NCI-H2171 (cell line): Measurements from ENCODE around the gene RNF212.

ENCODE experiments used
- DNase-seq: peaks from one replicate; lab custom pipeline; 2025; lab: John Stamatoyannopoulos, UW

RNF212 gene

DNA sequence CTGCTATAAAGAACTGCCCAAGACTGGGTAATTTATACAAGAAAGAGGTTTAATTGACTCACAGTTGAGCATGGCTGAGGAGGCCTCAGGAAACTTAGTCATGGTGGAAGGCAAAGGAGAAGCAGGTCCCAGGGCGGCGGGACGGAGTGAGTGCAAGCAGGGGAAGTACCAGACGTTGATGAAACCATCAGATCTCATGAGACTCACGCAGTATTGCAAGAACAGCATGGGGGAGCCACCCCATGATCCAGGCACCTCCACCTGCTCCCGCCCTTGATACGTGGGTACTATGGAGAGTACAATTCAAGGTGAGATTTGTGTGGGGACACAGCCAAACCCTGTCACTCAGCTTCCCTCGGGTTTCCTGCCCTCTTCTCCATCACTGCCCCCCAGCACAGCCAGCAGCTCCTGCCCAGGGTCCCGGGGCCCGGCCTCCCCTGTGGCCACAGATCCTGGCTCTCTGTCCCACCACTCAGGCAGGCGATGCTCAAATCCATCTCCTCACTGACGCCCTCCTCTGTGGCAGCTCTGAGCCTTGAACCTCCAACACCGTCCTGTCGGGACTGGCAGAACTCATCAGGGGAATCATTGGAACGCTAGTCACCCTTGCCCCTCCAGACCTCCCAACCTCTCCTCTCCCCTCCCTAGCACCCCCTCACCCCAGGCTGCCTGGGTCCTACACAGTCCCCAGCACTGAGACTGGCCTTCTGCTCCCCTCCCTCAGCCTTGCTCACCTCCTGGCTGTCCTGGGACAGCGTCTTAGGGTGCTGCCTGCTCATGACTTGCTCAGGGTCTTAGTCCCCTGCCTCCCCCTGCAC is 64.4 kb downstream of the RNF212 start:
- no peak for DNase-seq

DNA sequence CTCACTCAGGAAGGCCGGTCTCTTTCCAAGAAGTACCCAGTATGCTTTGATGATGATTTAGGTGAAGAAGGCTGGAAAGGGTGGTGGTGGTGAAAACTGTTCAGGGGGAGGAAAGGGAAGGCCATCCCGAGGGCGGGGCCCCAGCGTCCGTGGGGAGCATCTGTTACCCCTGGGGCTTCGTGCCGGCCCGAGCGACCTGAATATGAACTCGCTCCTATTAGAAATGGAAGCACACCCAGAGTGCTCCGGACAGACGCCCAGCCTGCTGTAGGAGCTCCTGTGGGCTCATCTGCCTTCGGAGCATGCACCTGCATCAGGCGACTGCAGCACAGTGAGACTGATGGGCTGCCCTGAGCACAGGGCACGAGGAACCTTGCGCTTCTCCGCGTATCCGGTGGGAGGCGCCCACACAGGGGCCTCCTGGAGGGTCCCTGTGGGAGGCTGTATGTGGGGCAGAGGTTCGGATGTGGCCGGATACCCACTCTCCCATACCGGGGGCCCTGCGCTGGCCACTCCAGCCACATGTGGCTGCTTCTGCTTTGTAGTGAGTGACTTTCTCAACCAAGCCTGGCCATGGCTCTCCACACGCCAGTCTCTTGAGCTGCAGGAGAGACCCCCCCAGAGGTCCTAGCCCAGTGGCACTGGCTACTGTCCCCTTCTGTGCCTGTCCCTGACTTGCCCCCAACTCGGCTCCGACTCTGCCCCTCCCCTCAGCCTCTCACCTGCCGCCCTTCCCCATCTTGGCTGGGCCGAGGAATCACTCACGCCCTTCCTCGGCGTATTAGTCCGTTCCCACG is 65.2 kb downstream of the RNF212 start:
- DNase-seq, result no peak

DNA sequence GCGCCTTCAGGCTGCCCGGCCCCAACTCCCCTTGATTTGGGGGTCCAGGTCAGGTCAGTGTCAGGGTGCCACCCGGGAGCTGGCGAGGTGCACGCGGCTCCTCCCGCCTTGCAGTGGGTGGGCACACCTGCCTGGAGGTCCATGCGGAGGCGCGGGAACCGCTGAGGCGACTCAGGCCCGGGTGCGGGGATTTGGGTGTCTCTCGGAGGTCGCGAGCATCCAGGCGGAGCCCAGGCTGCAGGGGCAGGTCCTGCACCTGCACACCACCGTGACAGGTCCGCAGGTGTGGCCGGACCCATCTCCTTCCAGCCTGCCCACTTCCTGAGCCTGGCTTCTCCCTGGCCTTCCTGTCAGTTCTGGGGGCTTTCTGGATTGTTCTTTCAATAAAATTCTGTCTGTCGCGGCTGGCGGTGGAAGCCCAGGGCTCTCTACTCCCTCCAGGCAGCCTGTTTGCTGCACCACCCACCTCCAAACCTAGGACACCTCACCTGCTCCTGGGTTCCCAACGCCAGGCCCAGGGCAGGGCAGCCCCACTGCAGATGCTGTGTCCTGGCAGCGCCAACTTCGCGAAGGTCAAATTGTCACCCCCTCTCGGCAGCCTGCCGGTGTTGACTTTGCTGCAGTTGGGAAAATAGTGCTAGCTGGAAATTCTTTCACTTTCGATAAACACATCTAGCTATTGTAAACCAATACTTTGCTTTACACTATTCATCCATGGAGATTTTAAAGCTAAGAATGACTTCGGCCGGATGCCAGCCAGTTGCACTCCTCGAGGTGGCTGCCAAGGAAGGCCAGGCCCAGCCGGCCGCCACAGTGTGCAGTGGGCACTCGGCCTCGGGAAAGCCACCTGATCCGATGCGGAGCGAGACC is 66.0 kb downstream of the RNF212 start:
- no peak for DNase-seq

DNA sequence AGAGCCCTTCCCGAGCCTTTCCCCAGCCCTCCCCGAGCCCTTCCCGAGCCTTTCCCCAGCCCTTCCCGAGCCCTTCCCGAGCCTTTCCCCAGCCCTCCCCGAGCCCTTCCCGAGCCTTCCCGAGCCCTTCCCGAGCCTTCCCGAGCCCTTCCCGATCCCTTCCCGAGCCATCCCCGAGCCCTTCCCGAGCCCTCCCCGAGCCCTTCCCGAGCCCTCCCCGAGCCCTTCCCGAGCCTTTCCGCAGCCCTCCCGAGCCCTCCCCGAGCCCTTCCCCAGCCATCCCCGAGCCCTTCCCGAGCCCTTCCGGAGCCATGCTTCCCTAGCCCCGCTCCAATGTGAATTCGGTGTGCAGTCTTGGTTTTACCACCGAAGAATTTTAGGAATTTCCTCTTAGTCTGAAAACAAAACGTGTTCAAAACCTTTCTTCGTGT is 66.8 kb downstream of the RNF212 start:
- DNase-seq, result peak; percentile 21

DNA sequence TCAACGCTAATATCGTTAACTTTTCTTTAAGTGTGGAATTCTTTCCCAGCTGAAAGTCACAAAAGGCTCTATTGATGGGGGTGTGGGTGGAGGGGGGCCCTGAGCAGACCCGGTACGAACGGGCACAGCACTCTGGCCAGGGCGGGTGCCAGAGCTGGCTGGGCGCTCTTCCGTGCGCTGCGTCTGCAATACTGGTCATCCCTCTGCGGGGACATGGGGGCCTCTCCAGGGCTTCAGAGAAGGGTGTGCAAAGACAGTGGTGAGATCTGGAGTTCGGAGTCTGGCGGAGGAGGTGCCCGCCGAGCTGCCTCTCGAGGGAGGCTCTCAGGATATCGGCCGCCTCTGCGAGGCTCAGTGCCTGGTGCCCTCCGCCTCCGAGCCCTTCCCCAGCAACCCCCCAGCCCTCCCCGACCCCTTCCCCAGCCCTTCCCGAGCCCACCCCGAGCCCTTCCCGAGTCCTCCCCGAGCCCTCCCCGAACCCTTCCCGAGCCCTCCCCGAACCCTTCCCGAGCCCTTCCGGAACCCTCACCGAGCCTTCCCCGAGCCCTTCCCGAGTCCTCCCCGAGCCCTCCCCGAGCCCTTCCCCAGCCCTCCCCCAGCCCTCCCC is 67.7 kb downstream of the RNF212 start:
- DNase-seq, result no peak

DNA sequence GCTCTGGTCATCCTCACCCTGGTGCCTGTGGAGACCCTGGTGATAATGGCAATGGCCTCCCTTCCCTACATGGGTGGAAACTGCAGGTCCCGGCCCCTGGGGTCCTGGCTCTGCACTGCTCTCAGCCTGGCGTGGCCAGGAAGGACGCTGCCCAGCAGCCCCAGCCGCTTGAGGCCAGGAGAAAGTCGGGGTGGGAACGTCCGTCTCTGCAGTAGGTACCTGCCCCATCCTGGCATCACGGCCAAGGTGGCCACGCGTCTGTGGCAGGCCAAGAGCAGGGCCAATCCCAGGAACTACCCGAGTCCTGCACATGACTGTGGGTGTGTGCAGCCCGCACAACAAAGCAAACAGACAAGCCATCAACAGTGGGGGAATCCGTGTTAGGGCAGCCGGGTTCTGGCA is 68.2 kb downstream of the RNF212 start:
- DNase-seq, result no peak

DNA sequence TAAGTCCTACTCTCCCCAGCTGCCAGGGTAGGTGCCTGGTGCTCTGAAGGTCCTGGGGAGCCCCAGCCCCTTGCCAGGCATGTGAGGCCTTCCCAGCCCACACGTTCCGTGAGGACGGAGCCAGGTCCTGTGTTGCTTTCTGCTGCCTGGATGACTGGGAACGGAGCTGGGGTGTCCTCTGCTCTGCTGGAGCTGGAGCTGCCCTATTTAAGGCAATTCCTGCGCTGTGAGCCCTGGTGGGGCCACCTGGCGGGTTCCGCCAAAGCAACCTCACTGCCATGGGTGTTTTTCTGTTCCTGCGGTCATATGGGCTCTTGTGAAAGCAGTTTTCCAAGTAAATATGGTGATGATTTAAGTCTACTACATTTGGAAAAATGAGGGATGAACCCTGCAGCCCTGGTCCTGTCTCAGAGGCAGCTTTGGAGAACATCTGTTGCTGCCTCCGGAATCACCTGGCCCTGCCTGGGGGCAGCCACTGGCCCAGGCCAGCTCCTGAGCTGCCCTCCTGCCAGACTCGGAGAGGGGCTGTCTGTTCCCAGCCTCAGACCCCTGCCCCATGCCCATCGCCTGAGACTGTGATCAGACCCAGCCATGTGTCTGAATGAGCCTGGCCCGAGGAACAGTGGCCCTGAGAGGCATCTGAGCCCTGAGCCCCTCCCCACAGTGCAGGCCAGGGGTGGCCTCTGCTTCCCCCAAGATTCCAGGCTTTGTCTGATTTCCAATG is 68.7 kb downstream of the RNF212 start:
- DNase-seq, result no peak

DNA sequence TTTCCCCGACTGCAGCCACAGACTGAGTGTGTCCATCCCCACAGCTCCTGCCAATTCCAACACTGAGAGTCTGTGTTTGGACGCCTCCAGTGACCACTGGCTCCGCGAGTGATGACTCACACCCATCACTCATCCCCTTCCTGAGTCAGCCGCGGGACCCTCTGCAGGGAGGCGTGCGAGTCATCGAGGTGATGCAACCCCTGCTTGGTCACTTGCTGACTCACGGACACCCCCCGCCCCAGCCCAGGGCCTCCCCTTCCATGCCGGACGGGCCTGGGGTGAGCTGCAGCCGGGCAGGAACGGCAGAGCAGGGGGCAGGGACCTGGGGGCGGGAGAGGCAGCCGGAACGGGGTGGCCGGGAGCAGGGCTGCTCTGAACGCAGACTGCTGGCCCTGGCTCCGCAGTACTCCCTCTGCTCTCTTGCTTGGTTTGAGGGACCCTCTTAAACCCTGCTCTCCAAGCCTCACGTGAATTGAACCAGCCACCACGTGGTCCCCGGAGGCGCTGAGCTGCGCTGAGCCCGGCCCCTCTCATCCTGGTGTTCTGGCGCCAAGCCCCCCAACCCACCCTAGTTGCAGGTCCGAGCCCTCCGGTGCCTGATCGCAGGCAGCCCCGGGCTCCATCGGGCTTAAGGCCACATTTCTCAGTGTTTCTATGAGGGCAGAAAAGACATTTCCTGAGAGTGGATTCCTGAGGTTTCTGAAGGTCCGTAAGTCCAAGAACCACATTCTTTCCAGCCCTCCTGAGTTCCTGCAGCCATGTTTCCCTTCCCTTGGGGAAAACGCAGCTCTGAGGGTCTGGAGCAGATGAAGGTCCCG is 69.5 kb downstream of the RNF212 start:
- DNase-seq, result no peak

DNA sequence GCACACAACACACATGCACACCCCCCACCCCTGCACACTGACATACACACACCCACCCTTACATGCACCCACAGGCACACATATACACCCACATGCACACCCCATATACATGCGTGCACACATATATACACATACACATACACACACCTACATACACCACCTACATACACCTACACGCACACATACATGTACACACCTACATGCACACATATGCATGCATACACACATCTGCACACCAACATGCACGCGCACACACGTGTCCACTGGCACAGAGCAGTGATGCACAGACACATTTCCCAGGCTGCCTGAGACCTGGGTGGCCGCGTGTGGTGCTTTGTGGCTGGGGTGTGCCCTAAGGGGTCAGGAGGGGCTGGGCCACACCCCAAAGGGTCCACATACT is 70.2 kb downstream of the RNF212 start:
- no peak for DNase-seq

DNA sequence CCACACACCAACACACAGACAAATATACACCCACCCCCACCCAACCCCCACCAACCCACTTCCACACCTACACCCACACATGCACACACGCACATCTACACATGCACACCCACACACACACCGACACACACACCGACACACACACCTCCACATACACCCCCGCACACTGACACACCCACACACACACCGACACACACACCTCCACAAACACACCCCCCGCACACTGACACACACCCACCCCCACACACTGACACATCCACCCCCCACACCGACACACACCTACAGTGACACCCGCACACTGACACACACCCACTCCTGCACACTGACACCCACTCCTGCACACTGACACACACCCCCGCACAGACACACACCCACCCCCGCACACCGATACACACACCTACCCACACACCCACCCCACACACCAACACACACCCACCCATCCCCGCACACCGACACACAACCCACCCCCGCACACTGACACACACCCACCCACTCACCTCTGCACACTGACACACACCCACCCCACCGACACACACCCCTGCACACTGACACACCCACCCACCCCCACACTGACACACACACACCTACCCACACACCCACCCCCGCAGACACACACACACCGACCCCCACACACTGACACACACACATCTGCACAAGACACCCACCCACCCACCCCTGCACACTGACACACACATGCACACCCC is 70.9 kb downstream of the RNF212 start:
- DNase-seq, result no peak

DNA sequence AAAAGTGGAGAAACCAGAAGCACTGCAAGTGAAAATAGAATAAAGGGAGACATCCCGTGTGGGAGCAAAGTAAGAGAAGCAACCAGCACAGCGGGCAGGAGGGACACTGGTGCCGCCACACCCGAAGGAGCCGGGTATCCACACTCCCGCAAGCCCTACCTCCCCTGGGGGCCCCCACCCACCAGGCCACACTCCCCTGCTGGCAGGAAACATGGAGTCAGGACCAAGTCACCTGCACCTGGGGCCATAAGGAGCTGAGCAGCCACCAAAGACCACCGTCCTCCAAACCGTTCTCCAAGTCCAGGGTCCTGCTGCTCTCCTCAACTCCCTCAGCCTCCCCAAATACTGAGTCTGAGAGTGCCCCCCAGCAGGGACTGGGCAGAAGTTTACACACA is 71.4 kb downstream of the RNF212 start:
- no peak for DNase-seq

DNA sequence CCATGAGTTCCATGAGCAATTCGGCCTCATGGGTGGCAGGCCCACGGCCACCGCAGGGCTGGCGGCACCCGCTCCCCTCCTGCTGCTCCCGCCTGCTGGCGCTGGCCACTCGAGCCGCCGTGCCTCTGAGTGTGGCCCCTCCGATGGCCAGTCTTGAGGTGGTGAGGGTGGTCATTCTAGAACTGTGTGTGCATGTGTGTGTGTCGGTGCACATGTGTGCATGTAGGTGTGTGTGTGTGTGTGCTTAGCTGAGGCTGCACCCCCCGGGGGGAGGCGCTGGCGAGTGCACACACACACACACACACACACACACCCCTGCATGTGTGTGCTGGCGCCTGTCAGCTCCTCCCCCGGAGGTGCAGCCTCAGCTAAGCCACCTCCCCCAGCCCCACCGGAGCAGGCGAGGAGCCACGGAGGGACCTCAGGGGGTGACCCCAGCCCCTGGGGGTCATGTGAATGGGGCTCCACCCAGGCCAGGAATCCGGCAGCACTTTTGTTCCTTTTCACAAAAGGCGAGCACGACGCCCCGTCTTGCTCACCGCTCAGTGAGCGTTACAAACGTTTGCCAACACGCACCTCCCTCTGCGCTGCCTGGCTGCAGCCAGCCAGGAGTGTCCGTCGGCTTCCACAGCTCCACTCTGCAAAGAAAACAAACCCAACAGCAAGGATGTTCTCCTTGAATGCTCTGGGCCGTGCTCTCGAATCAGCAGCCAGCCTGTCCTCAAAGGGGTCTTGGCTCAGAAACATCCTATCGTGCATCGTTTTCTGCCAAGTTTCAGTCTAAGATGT is 72.0 kb downstream of the RNF212 start:
- DNase-seq, result no peak

DNA sequence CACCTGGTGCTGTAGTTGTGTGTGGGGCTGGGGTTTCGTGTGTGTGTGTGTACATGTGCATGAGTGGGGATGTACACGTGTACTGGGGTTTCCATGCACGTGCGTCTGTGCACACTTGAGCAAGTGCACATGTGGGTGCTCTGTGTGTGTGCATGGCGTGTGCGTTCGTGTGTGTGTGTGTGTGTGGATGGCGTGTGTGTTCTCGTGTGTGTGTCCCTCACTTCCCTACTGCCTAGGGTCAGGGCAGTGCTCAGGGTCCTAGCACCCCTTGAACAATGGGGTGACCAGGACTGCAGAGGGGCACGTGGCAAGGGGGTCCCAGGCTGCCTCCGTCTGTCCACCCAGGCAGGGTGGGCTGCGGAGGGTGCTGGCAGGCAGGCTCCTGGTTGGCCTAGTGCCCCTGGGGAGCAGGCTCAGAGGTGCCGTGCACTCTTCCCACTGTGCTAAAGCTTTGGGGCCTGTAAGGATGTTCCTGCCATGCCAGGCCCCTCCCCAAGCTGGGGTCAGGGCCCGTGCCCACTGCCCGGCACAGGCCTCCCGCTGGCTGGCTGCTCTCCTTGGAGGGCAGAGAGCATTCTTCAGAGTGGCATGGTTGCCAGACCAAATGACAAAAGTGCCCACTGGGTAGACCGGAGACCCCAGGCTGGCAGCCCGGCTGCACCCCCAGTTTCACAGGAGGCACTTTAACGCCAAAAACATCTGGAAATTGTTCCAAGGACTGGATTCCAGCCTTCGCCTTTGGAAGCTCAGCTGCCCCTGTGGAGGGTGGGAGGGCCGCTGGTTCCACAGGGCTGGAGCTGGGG is 72.8 kb downstream of the RNF212 start:
- no peak for DNase-seq

DNA sequence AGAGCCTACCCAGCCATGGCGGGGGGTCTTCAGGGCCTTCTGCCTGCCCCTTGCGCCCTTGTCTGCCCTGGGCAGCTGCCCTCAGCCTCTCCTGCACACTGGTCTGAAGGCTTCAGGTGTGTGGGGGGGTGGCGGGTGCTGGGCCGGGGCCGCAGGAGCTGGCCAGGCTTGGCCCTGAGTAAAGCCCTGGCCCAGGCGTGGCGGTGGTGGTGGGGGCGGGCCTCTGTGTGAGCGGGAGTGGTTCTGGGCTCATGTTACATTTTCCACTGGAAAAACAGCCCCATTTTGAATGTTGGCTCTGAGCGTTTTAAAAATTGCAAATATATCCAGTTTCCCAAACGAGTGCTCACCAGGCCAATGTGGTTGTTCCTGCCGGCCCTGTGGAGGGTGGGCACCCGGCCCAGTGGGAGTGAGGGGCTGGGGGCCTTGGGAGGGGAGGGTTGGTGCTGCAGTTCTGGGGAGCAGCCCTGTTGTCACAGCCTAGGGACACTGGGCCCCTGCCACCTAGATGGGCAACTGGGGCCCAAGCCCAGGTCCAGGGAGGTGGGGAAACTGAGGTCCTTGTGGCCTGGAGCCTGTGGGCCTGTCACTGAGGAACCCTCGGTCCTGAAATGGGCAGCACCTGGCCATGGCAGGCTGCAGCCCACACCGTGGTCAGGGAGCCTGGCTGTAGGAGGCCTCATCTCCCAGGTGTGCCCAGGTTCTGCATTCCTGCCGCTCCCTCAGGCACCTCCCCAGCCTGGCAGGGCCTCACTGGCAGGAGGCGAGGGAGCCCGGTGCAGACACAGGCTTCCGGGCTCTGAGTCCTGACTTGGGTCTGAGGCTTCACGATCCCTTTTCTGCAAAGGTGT is 73.6 kb downstream of the RNF212 start:
- no peak for DNase-seq

DNA sequence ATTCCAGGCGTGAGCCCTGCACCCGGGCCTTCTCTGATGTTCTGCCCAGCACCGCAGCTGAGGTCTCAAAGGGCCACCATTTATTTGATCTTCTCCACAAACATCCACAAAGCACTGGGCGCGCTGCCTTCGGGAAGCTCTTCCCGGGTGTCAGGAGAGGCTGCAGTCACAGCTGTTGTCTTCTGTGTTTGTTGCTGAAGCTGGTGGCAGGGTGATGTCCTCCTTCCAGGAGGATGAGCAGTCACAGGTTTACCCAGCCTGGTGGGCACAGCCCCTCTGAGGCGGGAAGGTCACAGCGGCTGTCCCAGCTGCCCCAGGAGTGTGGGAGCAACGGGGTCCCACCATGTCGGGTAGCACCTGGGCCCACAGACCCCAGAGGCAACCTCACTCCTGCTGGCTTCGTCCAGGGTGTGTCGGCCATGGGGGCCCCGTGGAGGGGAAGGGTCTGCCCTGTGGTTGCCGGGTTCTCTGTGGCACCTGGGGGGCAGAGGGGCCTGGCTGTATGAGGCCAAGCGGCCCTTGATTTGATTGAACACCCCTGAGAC is 74.3 kb downstream of the RNF212 start:
- DNase-seq, result no peak

DNA sequence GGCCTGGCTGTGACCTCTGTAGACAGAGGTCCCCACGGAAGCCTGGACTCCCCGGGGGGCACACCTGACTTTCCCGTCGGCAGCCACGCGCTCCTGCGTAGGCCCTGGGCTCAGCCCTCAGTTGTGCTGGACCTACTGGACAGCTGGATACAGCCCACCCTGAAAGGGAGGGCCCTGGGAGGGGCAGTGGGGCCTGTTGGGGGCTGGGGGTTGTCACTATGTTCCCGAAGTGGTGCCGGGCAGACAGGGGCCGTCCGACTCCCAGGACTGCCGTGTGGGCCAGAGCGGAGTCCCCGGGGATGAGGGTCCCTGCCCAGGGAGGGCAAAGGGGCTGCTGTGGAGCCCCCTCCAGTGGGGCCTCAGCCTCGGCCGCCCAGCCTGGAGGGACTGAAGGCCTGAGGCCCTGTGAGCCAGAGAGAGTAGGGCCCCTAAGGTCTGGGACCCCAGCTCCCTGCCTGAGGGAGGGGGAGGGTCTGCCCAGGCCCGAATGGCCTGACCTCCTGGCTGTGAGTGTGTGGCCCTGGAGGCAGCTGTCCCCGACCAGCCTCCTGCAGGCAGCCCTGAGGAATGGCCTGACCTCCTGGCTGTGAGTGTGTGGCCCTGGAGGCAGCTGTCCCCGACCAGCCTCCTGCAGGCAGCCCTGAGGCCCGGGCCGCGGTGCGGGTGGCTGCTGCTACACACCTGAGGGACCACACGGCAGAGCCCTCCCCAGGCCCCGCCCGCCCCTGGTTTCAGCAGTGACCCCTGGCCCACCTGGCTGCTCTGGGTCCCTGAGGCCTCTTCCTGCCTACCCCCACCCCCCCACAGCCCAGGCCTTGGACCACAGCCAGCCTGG is 76.2 kb downstream of the RNF212 start:
- no peak for DNase-seq
